HCT116 (cell line): ENCODE data around the gene IPO13. TPM values are rescaled to one million over a fixed set of nuclear protein-coding genes. Genes with fewer than 3 reads are reported as not detected.

Experiments used
- ATAC-seq: fragments of 200-7000 bp; cut with Tn5 transposase; 2 replicates; pipeline ENCODE4 v1.9.1; 2020; ENCODE audit warnings: mild to moderate bottlenecking, moderate library complexity
- BruUV-seq: library from RNA; stranded (reverse); fragments of 400-500 nt; replicated peaks from 2 replicates; lab custom pipeline; 2021; lab: Mats Ljungman, UMichigan
- CTCF ChIA-PET: fragments of 300-600 bp; sonication (Branson Sonifier 250); formaldehyde crosslinking; loops from one replicate; lab custom pipeline; 2021; ENCODE audit warnings: antibody characterized with exemption; lab: Charles Lee
- POLR2A ChIA-PET: fragments of 300-600, 350-600 bp; sonication (Branson Sonifier 250); formaldehyde crosslinking; loops from one replicate; lab custom pipeline; 2021; ENCODE audit warnings: antibody characterized with exemption; lab: Charles Lee
- RAD21 ChIA-PET, 2 experiments: fragments of 300-600 bp; sonication (Branson Sonifier 250); formaldehyde crosslinking; loops; one replicate each; lab custom pipeline; 2023; ENCODE audit warnings: low total read pairs in 2 of 2; ENCODE audit not compliant: uncharacterized antibody in 2 of 2, unreplicated experiment in 2 of 2, low non-redundant PET in 1 of 2; lab: Charles Lee
- DNase-seq: peaks from one replicate; pipeline ENCODE4 v3.0.0-alpha.2; 2010; ENCODE audit warnings: low read depth, low spot score
- H2AFZ ChIP-seq: fragments of 200-600 bp; shearing (Covaris generic), sonication (generic); 2 replicates; pipeline ENCODE4 v1.6.1; 2017; ENCODE audit warnings: low read depth, mixed run types, mixed read lengths, antibody characterized with exemption, low read length; ENCODE audit not compliant: poor library complexity, severe bottlenecking
- H3K27ac ChIP-seq: 2 replicates; pipeline ENCODE4 v1.5.1; 2012; ENCODE audit warnings: low read depth, low read length
- H3K27me3 ChIP-seq: fragments of 200-600 bp; sonication (generic); 2 replicates; pipeline ENCODE4 v1.6.1; 2016; ENCODE audit warnings: mixed run types, low read length, mixed read lengths; ENCODE audit not compliant: insufficient read depth
- H3K36me3 ChIP-seq, 2 experiments: fragments of 200-500 bp in 1 of 2; fragments of 200-600 bp in 1 of 2; sonication (Bioruptor generic) in 1 of 2; sonication (generic) in 1 of 2; 2 replicates each; pipeline versions ENCODE4 v1.5.1 to v1.6.1; 2014 to 2016; ENCODE audit warnings: low read length in 2 of 2, inconsistent platforms in 1 of 2, mixed read lengths in 1 of 2, mixed run types in 1 of 2; ENCODE audit not compliant: insufficient read depth in 2 of 2, control insufficient read depth in 1 of 2
- H3K4me1 ChIP-seq, 2 experiments: fragments of 200-600 bp in 1 of 2; sonication (generic) in 1 of 2; 2 replicates each; pipeline versions ENCODE4 v1.5.1 to v1.6.1; 2012 to 2017; ENCODE audit warnings: low read length in 2 of 2, inconsistent platforms in 1 of 2, mild to moderate bottlenecking in 1 of 2, mixed read lengths in 1 of 2, mixed run types in 1 of 2, moderate library complexity in 1 of 2; ENCODE audit not compliant: insufficient read depth in 2 of 2, control insufficient read depth in 1 of 2
- H3K4me2 ChIP-seq: fragments of 200-600 bp; sonication (generic); 2 replicates; pipeline ENCODE4 v1.6.1; 2017; ENCODE audit warnings: mixed run types, low read length, mixed read lengths
- H3K4me3 ChIP-seq, 2 experiments: fragments of 200-600 bp in 1 of 2; sonication (generic) in 1 of 2; replicated peaks in 1 of 2; 2 replicates each; pipeline ENCODE4 v1.5.1; 2011 to 2016; ENCODE audit warnings: low read length in 2 of 2, control low read depth in 1 of 2, low read depth in 1 of 2, mild to moderate bottlenecking in 1 of 2, mixed read lengths in 1 of 2, mixed run types in 1 of 2
- H3K79me2 ChIP-seq: fragments of 200-600 bp; sonication (generic); 2 replicates; pipeline ENCODE4 v1.6.1; 2017; ENCODE audit warnings: mild to moderate bottlenecking, mixed run types, low read length, moderate library complexity, mixed read lengths; ENCODE audit not compliant: insufficient read depth
- H3K9ac ChIP-seq: fragments of 200-600 bp; sonication (generic); 2 replicates; pipeline ENCODE4 v1.6.1; 2016; ENCODE audit warnings: low read length, mixed read lengths
- H3K9me2 ChIP-seq: fragments of 200-600 bp; sonication (generic), shearing (Covaris generic); 2 replicates; pipeline ENCODE4 v1.6.1; 2017; ENCODE audit warnings: mixed run types, mild to moderate bottlenecking, moderate library complexity; ENCODE audit not compliant: insufficient read depth
- H3K9me3 ChIP-seq, 2 experiments: fragments of 200-500 bp in 1 of 2; fragments of 200-600 bp in 1 of 2; sonication (Bioruptor generic) in 1 of 2; sonication (generic) in 1 of 2; 2 replicates each; pipeline ENCODE4 v1.6.1; 2014 to 2017; ENCODE audit warnings: low read length in 2 of 2, mixed read lengths in 2 of 2, inconsistent platforms in 1 of 2, low read depth in 1 of 2, mild to moderate bottlenecking in 1 of 2, mixed run types in 1 of 2, moderate library complexity in 1 of 2; ENCODE audit not compliant: control insufficient read depth in 1 of 2, insufficient read depth in 1 of 2
- H4K20me1 ChIP-seq: fragments of 200-600 bp; sonication (generic), shearing (Covaris generic); 2 replicates; pipeline ENCODE4 v1.6.1; 2017; ENCODE audit warnings: mixed run types, mild to moderate bottlenecking, moderate library complexity; ENCODE audit not compliant: insufficient read depth
- CEBPB ChIP-seq: IDR thresholded peaks from 2 replicates; pipeline ENCODE4 v1.6.1; 2012; ENCODE audit warnings: low read depth
- EGR1 ChIP-seq: IDR thresholded peaks from 2 replicates; pipeline ENCODE4 v1.6.1; 2012; ENCODE audit warnings: low read depth
- EZH2 ChIP-seq: fragments of 200-600 bp; sonication (generic); IDR thresholded peaks from 2 replicates; pipeline ENCODE4 v1.6.1; 2017; ENCODE audit warnings: antibody characterized with exemption, mixed run types
- EZH2phosphoT487 ChIP-seq: fragments of 200-600 bp; IDR thresholded peaks from 2 replicates; pipeline ENCODE4 v1.6.1; 2018; ENCODE audit warnings: antibody characterized with exemption, borderline replicate concordance
- FOSL1 ChIP-seq: IDR thresholded peaks from 2 replicates; pipeline ENCODE4 v1.6.1; 2012; ENCODE audit warnings: low read depth
- JUND ChIP-seq: IDR thresholded peaks from 2 replicates; pipeline ENCODE4 v1.6.1; 2012
- POLR2A ChIP-seq: IDR thresholded peaks from 2 replicates; pipeline ENCODE4 v1.7.0; 2011; ENCODE audit warnings: borderline replicate concordance; ENCODE audit not compliant: insufficient read depth, insufficient read length; ENCODE audit errors: extremely low read depth
- RAD21 ChIP-seq: IDR thresholded peaks from 2 replicates; pipeline ENCODE4 v1.6.1; 2012; ENCODE audit warnings: low read depth, mild to moderate bottlenecking
- SRF ChIP-seq: IDR thresholded peaks from 2 replicates; pipeline ENCODE4 v1.6.1; 2012; ENCODE audit warnings: low read depth
- TCF7L2 ChIP-seq: IDR thresholded peaks from 2 replicates; pipeline ENCODE4 v1.7.0; 2011; ENCODE audit warnings: borderline replicate concordance, inconsistent platforms; ENCODE audit not compliant: insufficient read depth, insufficient read length; ENCODE audit errors: extremely low read depth
- YY1 ChIP-seq: IDR thresholded peaks from 2 replicates; pipeline ENCODE4 v1.6.1; 2011; ENCODE audit warnings: low read length, low read depth, moderate library complexity, mild to moderate bottlenecking; ENCODE audit not compliant: insufficient replicate concordance; ENCODE audit errors: extremely low read depth
- ZBTB33 ChIP-seq: IDR thresholded peaks from 2 replicates; pipeline ENCODE4 v1.6.1; 2011; ENCODE audit warnings: mild to moderate bottlenecking, low read length, moderate library complexity; ENCODE audit not compliant: insufficient replicate concordance; ENCODE audit errors: extremely low read depth
- ZFX ChIP-seq: fragments of 450-650 bp; IDR thresholded peaks from 2 replicates; pipeline ENCODE4 v1.6.1; 2017
- ZNF274 ChIP-seq: fragments of 200-500 bp; sonication (Bioruptor generic); IDR thresholded peaks from 2 replicates; pipeline ENCODE4 v1.6.1; 2014; ENCODE audit warnings: mild to moderate bottlenecking, low read depth, low read length, inconsistent platforms
- intact Hi-C: fragments of 100-400 bp; cut with micrococcal nuclease; formaldehyde crosslinking; loops from 2 replicates; pipeline ENCODE4 v1.10.0; 2022
- total RNA-seq: library from RNA; stranded (reverse); gene quantifications from one replicate; pipeline ENCODE4 v1.2.1, GENCODE V29; 2021; ENCODE audit not compliant: unreplicated experiment
- TF ChIP-seq, protein P1 (sequence below): IDR thresholded peaks from 2 replicates; pipeline ENCODE4 v1.6.1; 2012

The IPO13 gene
- total RNA-seq, 1 experiment from 2014 or later = 18.7 TPM

DNA sequence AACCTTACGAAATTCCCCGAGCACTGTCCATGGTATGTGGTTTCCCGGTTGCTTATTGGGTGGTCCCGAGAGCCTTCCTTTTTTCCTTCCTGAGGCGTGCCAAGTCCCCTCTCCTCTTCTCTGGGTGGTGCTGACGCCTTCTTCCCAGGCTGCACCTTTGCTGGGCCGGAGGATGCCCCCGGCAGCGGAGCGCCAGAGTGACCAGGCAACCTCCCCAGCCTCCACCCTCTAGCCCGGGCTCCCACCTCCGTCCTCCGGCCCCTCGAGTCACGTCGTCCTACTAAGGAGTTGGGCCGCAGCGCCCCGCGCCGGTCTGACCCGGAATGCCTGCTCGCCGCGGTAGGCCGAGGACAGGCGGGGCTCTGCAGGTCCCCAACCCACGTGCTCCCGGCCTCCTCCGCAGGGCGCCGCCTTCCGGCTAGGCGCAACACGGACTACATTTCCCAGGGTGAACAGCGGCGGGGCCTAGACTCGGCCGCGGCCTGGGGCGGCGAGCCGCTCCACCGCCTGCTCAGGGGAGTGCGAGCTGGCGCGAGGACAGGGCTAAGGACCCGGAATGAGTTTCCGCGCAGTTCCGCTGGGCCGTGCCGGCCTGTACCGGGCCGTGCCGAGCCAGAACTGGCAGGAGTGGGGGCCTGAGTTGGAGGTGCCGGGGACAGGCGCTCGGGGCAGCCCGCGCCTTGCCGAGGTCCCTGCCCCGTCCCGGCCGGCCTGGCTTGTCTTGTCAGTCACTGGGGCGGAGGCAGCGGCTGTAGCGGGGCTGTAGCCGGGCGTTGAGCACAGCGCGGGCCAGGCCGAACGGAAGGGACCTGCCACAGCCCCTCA lies at the start of gene IPO13 (continued):
- TF ChIP-seq CEBPB = no peak
- peak; percentile 88 for TF ChIP-seq EGR1
- TF ChIP-seq RAD21 = peak; percentile 90
- TF ChIP-seq ZNF274 = no peak
- no peak for TF ChIP-seq JUND
- TF ChIP-seq SRF = no peak; the same call in 1 of the 2 replicates
- no peak for TF ChIP-seq FOSL1
- TF ChIP-seq ZFX = peak; percentile 72; the same call in 1 of the 2 replicates
- no peak for TF ChIP-seq EZH2
- TF ChIP-seq YY1 = peak; percentile 70
- TF ChIP-seq, protein P1, sequence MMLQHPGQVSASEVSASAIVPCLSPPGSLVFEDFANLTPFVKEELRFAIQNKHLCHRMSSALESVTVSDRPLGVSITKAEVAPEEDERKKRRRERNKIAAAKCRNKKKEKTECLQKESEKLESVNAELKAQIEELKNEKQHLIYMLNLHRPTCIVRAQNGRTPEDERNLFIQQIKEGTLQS = no peak
- peak; percentile 34 for TF ChIP-seq TCF7L2
- peak; percentile 53 for TF ChIP-seq POLR2A
- TF ChIP-seq EZH2phosphoT487 = no peak

DNA sequence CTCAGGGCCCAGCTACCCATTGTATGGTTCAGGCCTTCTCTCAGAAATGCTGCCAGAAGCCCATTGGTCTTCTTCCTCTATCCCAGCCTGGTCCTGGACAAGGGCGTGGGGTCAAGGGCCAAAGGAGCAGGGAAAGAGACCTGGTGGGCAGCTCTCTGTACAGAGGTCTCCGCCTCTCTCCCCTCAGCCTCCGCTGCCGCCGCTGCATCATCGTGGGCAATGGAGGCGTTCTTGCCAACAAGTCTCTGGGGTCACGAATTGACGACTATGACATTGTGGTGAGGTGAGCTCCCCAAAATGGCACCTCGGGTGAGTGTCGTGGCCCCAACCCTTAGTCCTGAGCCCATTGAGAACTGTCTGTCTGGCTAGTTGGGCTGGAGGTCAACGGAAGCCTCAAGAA lies 47.8 kb upstream of the IPO13 start:
- H3K79me2 ChIP-seq = no peaks in the 10 kb centered on the region
- H2AFZ ChIP-seq = no peak overlapping the region
- DNase-seq = no peak
- CTCF ChIA-PET = no interaction called here
- H3K27me3 ChIP-seq = no peaks in the 10 kb centered on the region
- TF ChIP-seq SRF (no peak), ZBTB33 (no peak), TCF7L2 (no peak)
- TF ChIP-seq, all 23 proteins: peak for 0
- Histone ChIP-seq H4K20me1 (no peaks in the 10 kb centered on the region), H3K9me3 (no peaks in the 10 kb centered on the region), H3K27ac (no peak overlapping the region), H3K9me2 (no peaks in the 10 kb centered on the region), H3K9ac (no peak overlapping the region), H3K4me1 (peaks cover 0 to 13% of the 10 kb centered on the region in 2 experiments; a peak in 1 of 4 replicates), H3K36me3 (no peaks in the 10 kb centered on the region), H3K4me2 (no peak overlapping the region), H3K4me3 (no peak overlapping the region)
- no peak for ATAC-seq
- ChIA-PET POLR2A (no interaction called here), RAD21 (no interaction called here)
- intact Hi-C loops = no loop called here
- BruUV-seq = no TSS peak
